H1 (cell line): ENCODE results near the gene ADCK2. TPM values are rescaled to one million over a fixed set of nuclear protein-coding genes. Genes with fewer than 3 reads are reported as not detected.

Source experiments
- CTCF ChIA-PET: fragments of 300-600 bp; sonication (Branson Sonifier 250); formaldehyde crosslinking; loops from one replicate; lab custom pipeline; 2021; ENCODE audit not compliant: partially characterized antibody; lab: Charles Lee
- POLR2A ChIA-PET: fragments of 300-600 bp; sonication (Branson Sonifier 250); formaldehyde crosslinking; loops from one replicate; lab custom pipeline; 2021; ENCODE audit warnings: inconsistent platforms; ENCODE audit not compliant: partially characterized antibody; lab: Charles Lee
- DNase-seq, 2 experiments: peaks; one replicate each; pipeline versions ENCODE4 v3.0.0 to v3.0.0-alpha.2; 2010 to 2022; ENCODE audit warnings: low spot score in 2 of 2, low read depth in 1 of 2, mixed read lengths in 1 of 2
- FAIRE-seq: peaks from 2 replicates; lab custom pipeline; 2011; peaks lifted over from hg19 to GRCh38; lab: Jason Lieb, UNC
- H2AFZ ChIP-seq: 2 replicates; pipeline ENCODE4 v1.8.1; 2012; ENCODE audit warnings: low read length, inconsistent platforms
- H2AK5ac ChIP-seq: 2 replicates; pipeline ENCODE4 v1.6.1; 2013; ENCODE audit warnings: low read depth, low read length
- H2BK120ac ChIP-seq: replicated peaks from 2 replicates; pipeline ENCODE3; 2013; ENCODE audit warnings: low read depth, low read length, inconsistent platforms
- H2BK12ac ChIP-seq: 2 replicates; pipeline ENCODE4 v1.6.1; 2013; ENCODE audit warnings: low read depth, low read length
- H2BK15ac ChIP-seq: 2 replicates; pipeline ENCODE4 v1.6.1; 2013; ENCODE audit warnings: low read length
- H2BK20ac ChIP-seq: 2 replicates; pipeline ENCODE4 v1.6.1; 2013; ENCODE audit warnings: low read length
- H2BK5ac ChIP-seq: 2 replicates; pipeline ENCODE4 v1.6.1; 2013; ENCODE audit warnings: low read depth, low read length
- H3K14ac ChIP-seq: 2 replicates; pipeline ENCODE4 v1.6.1; 2013; ENCODE audit warnings: inconsistent platforms; ENCODE audit not compliant: insufficient read length
- H3K18ac ChIP-seq: 2 replicates; pipeline ENCODE4 v1.6.1; 2013; ENCODE audit warnings: low read length; ENCODE audit errors: extremely low read depth
- H3K23ac ChIP-seq: 2 replicates; pipeline ENCODE4 v1.6.1; 2013; ENCODE audit warnings: inconsistent platforms; ENCODE audit not compliant: insufficient read length
- H3K23me2 ChIP-seq: 2 replicates; pipeline ENCODE4 v1.6.1; 2013; ENCODE audit warnings: low read depth, low read length
- H3K27ac ChIP-seq: 2 replicates; pipeline ENCODE4 v1.6.1; 2011; ENCODE audit warnings: low read depth, low read length, inconsistent platforms
- H3K27me3 ChIP-seq, 4 experiments: replicated peaks in 1 of 4; 1 replicate in 1 of 4; 2 replicates in 3 of 4; pipeline versions ENCODE4 v1.6.1 to v1.8.1; 2011 to 2013; ENCODE audit warnings: low read length in 3 of 4, mild to moderate bottlenecking in 3 of 4, inconsistent platforms in 2 of 4, mixed read lengths in 2 of 4, moderate library complexity in 1 of 4; ENCODE audit not compliant: control insufficient read depth in 3 of 4, insufficient read depth in 3 of 4; ENCODE audit errors: extremely low read depth in 1 of 4
- H3K36me3 ChIP-seq, 4 experiments: 2 replicates each; pipeline versions ENCODE4 v1.6.1 to v1.8.1; 2011 to 2013; ENCODE audit warnings: mild to moderate bottlenecking in 4 of 4, low read length in 3 of 4, moderate library complexity in 2 of 4, control low read depth in 1 of 4, inconsistent platforms in 1 of 4; ENCODE audit not compliant: insufficient read depth in 4 of 4, control insufficient read depth in 2 of 4
- H3K4ac ChIP-seq: replicated peaks from 2 replicates; pipeline ENCODE3; 2013; ENCODE audit warnings: low read length, low read depth, mixed read lengths, inconsistent platforms; ENCODE audit not compliant: insufficient read length
- H3K4me1 ChIP-seq, 4 experiments: replicated peaks in 1 of 4; 1 replicate in 1 of 4; 2 replicates in 3 of 4; pipeline versions ENCODE4 v1.6.1 to v1.8.1; 2011 to 2013; ENCODE audit warnings: low read length in 3 of 4, inconsistent platforms in 2 of 4, mixed read lengths in 1 of 4; ENCODE audit not compliant: insufficient read depth in 4 of 4, control insufficient read depth in 3 of 4
- H3K4me2 ChIP-seq, 2 experiments: 2 replicates each; pipeline versions ENCODE4 v1.6.1 to v1.8.1; 2011 to 2013; ENCODE audit warnings: low read depth in 2 of 2, low read length in 2 of 2, control low read depth in 1 of 2, inconsistent platforms in 1 of 2, mild to moderate bottlenecking in 1 of 2; ENCODE audit not compliant: insufficient read depth in 1 of 2
- H3K4me3 ChIP-seq, 4 experiments: fragments of 200-600, 300-600 bp in 1 of 4; sonication (generic), shearing (Covaris generic), sonication (Bioruptor Twin) in 1 of 4; 2 replicates each; pipeline versions ENCODE4 v1.5.1 to v1.8.1; 2011 to 2016; ENCODE audit warnings: low read length in 4 of 4, low read depth in 3 of 4, control low read depth in 2 of 4, inconsistent platforms in 2 of 4, mild to moderate bottlenecking in 2 of 4, mixed read lengths in 1 of 4, moderate library complexity in 1 of 4; ENCODE audit not compliant: insufficient read depth in 2 of 4; ENCODE audit errors: extremely low read depth in 1 of 4
- H3K56ac ChIP-seq: replicated peaks from 2 replicates; pipeline ENCODE3; 2013; ENCODE audit warnings: low read depth, mild to moderate bottlenecking, mixed read lengths, low read length, inconsistent platforms; ENCODE audit not compliant: insufficient read length
- H3K79me1 ChIP-seq: 2 replicates; pipeline ENCODE4 v1.6.1; 2013; ENCODE audit warnings: low read depth, low read length, control low read depth
- H3K79me2 ChIP-seq, 2 experiments: 2 replicates each; pipeline versions ENCODE4 v1.6.1 to v1.8.1; 2012 to 2013; ENCODE audit warnings: low read length in 2 of 2, mild to moderate bottlenecking in 2 of 2, inconsistent platforms in 1 of 2; ENCODE audit not compliant: insufficient read depth in 2 of 2, control insufficient read depth in 1 of 2
- H3K9ac ChIP-seq, 4 experiments: replicated peaks in 1 of 4; 1 replicate in 1 of 4; 2 replicates in 3 of 4; pipeline versions ENCODE4 v1.6.1 to v1.8.1; 2011 to 2013; ENCODE audit warnings: low read depth in 3 of 4, low read length in 3 of 4, control low read depth in 2 of 4, mild to moderate bottlenecking in 2 of 4, moderate library complexity in 2 of 4, inconsistent platforms in 1 of 4; ENCODE audit errors: extremely low read depth in 1 of 4
- H3K9me3 ChIP-seq, 2 experiments: 2 replicates each; pipeline versions ENCODE4 v1.6.1 to v1.8.1; 2012 to 2013; ENCODE audit warnings: mild to moderate bottlenecking in 2 of 2, moderate library complexity in 2 of 2, control low read depth in 1 of 2, inconsistent platforms in 1 of 2, low read depth in 1 of 2, low read length in 1 of 2, mixed read lengths in 1 of 2; ENCODE audit not compliant: insufficient read depth in 2 of 2
- H4K20me1 ChIP-seq, 2 experiments: replicated peaks in 1 of 2; 2 replicates each; pipeline versions ENCODE3 to v1.8.1; 2011 to 2013; ENCODE audit warnings: inconsistent platforms in 2 of 2, low read length in 2 of 2, mild to moderate bottlenecking in 1 of 2; ENCODE audit not compliant: insufficient read depth in 2 of 2, control insufficient read depth in 1 of 2
- H4K5ac ChIP-seq: 2 replicates; pipeline ENCODE4 v1.6.1; 2013; ENCODE audit warnings: low read length, low read depth, mixed read lengths, inconsistent platforms; ENCODE audit not compliant: insufficient read length
- H4K8ac ChIP-seq: 2 replicates; pipeline ENCODE4 v1.8.0; 2013; ENCODE audit warnings: mild to moderate bottlenecking, moderate library complexity, low read length, inconsistent platforms; ENCODE audit not compliant: insufficient read depth; ENCODE audit errors: extremely low read depth
- H4K91ac ChIP-seq: replicated peaks from 2 replicates; pipeline ENCODE3; 2013; ENCODE audit warnings: low read length, mixed read lengths, inconsistent platforms; ENCODE audit not compliant: insufficient read length
- CBX5 ChIP-seq: fragments of 300-800, 300-1000 bp; sonication (generic); IDR thresholded peaks from 2 replicates; pipeline ENCODE4 v1.7.1; 2016; ENCODE audit warnings: antibody characterized with exemption, low read length, low read depth
- CHD1 ChIP-seq: IDR thresholded peaks from 2 replicates; pipeline ENCODE4 v1.6.1; 2012; ENCODE audit warnings: low read depth, low read length, improper control_type of control experiment
- CHD2 ChIP-seq: IDR thresholded peaks from 2 replicates; pipeline ENCODE4 v1.6.1; 2012; ENCODE audit warnings: low read length, improper control_type of control experiment
- EZH2 ChIP-seq: fragments of 200-600 bp; sonication (generic); IDR thresholded peaks from 2 replicates; pipeline ENCODE4 v1.7.1; 2012; ENCODE audit warnings: low read depth, mild to moderate bottlenecking, moderate library complexity, low read length, inconsistent platforms; ENCODE audit not compliant: severe bottlenecking
- NRF1 ChIP-seq: IDR thresholded peaks from 2 replicates; pipeline ENCODE4 v1.6.1; 2011; ENCODE audit warnings: mild to moderate bottlenecking, low read depth, low read length, improper control_type of control experiment
- POLR2A ChIP-seq, 2 experiments: IDR thresholded peaks; 1 replicate in 1 of 2; 2 replicates in 1 of 2; pipeline ENCODE4 v1.6.1; 2011; ENCODE audit warnings: low read depth in 2 of 2, low read length in 2 of 2, mild to moderate bottlenecking in 2 of 2; ENCODE audit errors: control extremely low read depth in 1 of 2
- RXRA ChIP-seq: IDR thresholded peaks from 2 replicates; pipeline ENCODE4 v1.6.1; 2011; ENCODE audit warnings: low read depth, mild to moderate bottlenecking, low read length, moderate library complexity; ENCODE audit not compliant: insufficient read depth
- SP2 ChIP-seq: IDR thresholded peaks from 2 replicates; pipeline ENCODE4 v1.6.1; 2012; ENCODE audit warnings: mild to moderate bottlenecking, low read length, inconsistent platforms
- SRF ChIP-seq: IDR thresholded peaks from 2 replicates; pipeline ENCODE4 v1.6.1; 2011; ENCODE audit warnings: mild to moderate bottlenecking, low read depth, low read length, moderate library complexity
- TAF1 ChIP-seq: IDR thresholded peaks from 2 replicates; pipeline ENCODE4 v1.6.1; 2011; ENCODE audit warnings: mild to moderate bottlenecking, low read depth, low read length
- TBP ChIP-seq: IDR thresholded peaks from 2 replicates; pipeline ENCODE4 v1.6.1; 2011; ENCODE audit warnings: low read depth, low read length, improper control_type of control experiment
- TCF12 ChIP-seq: IDR thresholded peaks from 2 replicates; pipeline ENCODE4 v1.6.1; 2011; ENCODE audit warnings: low read depth, mild to moderate bottlenecking, low read length
- TEAD4 ChIP-seq: IDR thresholded peaks from 2 replicates; pipeline ENCODE4 v1.6.1; 2012; ENCODE audit warnings: low read depth, low read length, inconsistent platforms, mixed read lengths
- ZNF274 ChIP-seq: IDR thresholded peaks from 2 replicates; pipeline ENCODE4 v1.7.0; 2012; ENCODE audit warnings: low read length, borderline replicate concordance; ENCODE audit errors: extremely low read depth
- WGBS, 2 experiments: shearing (Covaris generic) in 1 of 2; methylation state at CpG; one replicate each; pipeline versions ENCODE4 v1.1.6 to v1.1.7; 2013 to 2015; ENCODE audit warnings: low lambda C conversion rate in 2 of 2, mixed read lengths in 2 of 2, inconsistent platforms in 1 of 2, low coverage in 1 of 2, missing lambda C conversion rate in 1 of 2; ENCODE audit not compliant: insufficient replicate concordance in 2 of 2, insufficient coverage in 1 of 2, insufficient read length in 1 of 2; ENCODE audit errors: extremely low coverage in 1 of 2, missing lambda C conversion rate in 1 of 2; 5-methylcytosine and 5-hydroxymethylcytosine counted together
- polyA plus RNA-seq, 7 experiments: library from polyadenylated mRNA; depleted of rRNA in 3 of 7; stranded (reverse) in 5 of 7; unstranded in 2 of 7; fragments of >200 nt in 5 of 7; fragments of 200-250 nt in 2 of 7; gene quantifications; 1 replicate in 5 of 7; 2 replicates in 1 of 7; 4 replicates in 1 of 7; pipeline versions ENCODE4 v1.2.1 to v1.2.3, GENCODE V29; 2011 to 2013; ENCODE audit warnings: missing spikeins in 2 of 7, mixed read lengths in 2 of 7
- total RNA-seq: library from RNA; stranded (reverse); fragmentation: NEBNext Ultra II Directional; extraction: Animal tissue kit (Norgen Biotek cat#: 25700); gene quantifications from 2 replicates; pipeline ENCODE4 v1.2.1, GENCODE V29; 2021
- TF ChIP-seq, protein P1 (sequence below): IDR thresholded peaks from 2 replicates; pipeline ENCODE4 v1.6.1; 2011; ENCODE audit warnings: low read length, improper control_type of control experiment

ADCK2 gene
- total and polyA plus RNA-seq, 2 of the 8 experiments (the other 6 are each of a cell fraction or from before 2014, with no cell fraction given): 6.9 to 11.7 TPM

DNA sequence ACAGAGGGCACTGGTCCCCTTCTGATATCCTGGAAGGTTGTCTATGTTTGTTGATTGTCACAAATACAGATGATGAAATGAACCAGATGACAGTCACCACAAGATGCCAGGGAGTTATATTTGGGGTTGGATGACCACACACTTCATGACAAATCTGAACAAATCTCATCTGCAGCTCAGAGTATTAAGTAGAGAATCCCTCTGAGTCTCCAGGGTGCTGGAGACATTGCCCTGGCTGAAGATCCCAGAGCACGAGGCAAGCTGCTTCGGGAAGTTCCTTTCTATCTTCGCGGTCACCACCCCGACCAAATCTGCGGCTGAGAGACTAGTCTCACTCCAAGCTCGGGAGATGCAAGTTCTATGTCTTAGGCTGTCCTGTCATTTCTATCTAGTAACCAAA is 41.1 kb upstream of the ADCK2 start:
- Histone ChIP-seq H3K4me3 (no peak overlapping the region), H2AK5ac (no peak overlapping the region), H3K23ac (no peak overlapping the region), H3K27me3 (no peaks in the 10 kb centered on the region), H2BK5ac (no peak overlapping the region), H4K5ac (no peak overlapping the region), H3K4ac (no peak overlapping the region), H3K4me2 (no peak overlapping the region), H3K23me2 (no peaks in the 10 kb centered on the region), H3K9ac (no peak overlapping the region; a peak in 1 of 7 replicates), H2BK120ac (no peak overlapping the region), H3K14ac (no peak overlapping the region), H3K27ac (no peak overlapping the region), H3K79me2 (no peaks in the 10 kb centered on the region; a peak in 1 of 4 replicates), H3K56ac (no peak overlapping the region), H3K36me3 (no peaks in the 10 kb centered on the region), H4K91ac (no peak overlapping the region), H2BK20ac (no peak overlapping the region), H4K8ac (no peak overlapping the region), H3K79me1 (no peaks in the 10 kb centered on the region), H3K18ac (no peak overlapping the region), H3K4me1 (peaks cover 7 to 10% (median 10%) of the 10 kb centered on the region in 4 experiments), H2BK15ac (no peak overlapping the region), H2BK12ac (no peak overlapping the region), H3K9me3 (no peaks in the 10 kb centered on the region), H2AFZ (no peak overlapping the region), H4K20me1 (no peaks in the 10 kb centered on the region)
- ChIA-PET POLR2A (no interaction called here), CTCF (interaction anchor here (0.9 to 2.2 kb wide), 4 partner anchors 10 to 188 kb away, joined by 3 to 11 read pairs (median 4); no protein-coding TSS in a partner anchor)
- DNase-seq (no peak), FAIRE-seq (no peak)
- TF ChIP-seq SP2: no peak
- TF ChIP-seq NRF1: no peak
- TF ChIP-seq EZH2: no peak
- no peak for TF ChIP-seq TEAD4
- no peak for TF ChIP-seq CHD1
- TF ChIP-seq, protein P1, sequence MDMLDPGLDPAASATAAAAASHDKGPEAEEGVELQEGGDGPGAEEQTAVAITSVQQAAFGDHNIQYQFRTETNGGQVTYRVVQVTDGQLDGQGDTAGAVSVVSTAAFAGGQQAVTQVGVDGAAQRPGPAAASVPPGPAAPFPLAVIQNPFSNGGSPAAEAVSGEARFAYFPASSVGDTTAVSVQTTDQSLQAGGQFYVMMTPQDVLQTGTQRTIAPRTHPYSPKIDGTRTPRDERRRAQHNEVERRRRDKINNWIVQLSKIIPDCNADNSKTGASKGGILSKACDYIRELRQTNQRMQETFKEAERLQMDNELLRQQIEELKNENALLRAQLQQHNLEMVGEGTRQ: no peak
- TF ChIP-seq ZNF274: no peak
- TF ChIP-seq TCF12: no peak
- no peak for TF ChIP-seq TBP
- TF ChIP-seq TAF1: no peak
- no peak for TF ChIP-seq SRF
- no peak for TF ChIP-seq POLR2A (IDR thresholded peaks at IDR 0.05; ENCODE audit: control extremely low read depth in 1 of 2, low read depth in 2 of 2, low read length in 2 of 2)
- no peak for TF ChIP-seq CBX5
- no peak for TF ChIP-seq CHD2
- no peak for TF ChIP-seq RXRA
- 94% methylated on average over 7 of the region's 7 CpGs; no CpG with 5 or more reads in 1 of the 2 experiments for WGBS, 2 experiments
